GM21423 (cell line): ENCODE measurements around the gene ADAM19.
"Not testable (repeated sequence)": the region's sequence is repeated elsewhere in the genome, so short reads cannot be mapped to it uniquely, and the experiment has no call there.

Experiments
- ATAC-seq: cut with Tn5 transposase; IDR thresholded peaks from one replicate; pipeline ENCODE4 v1.9.1; 2021; ENCODE audit warnings: mild to moderate bottlenecking, moderate library complexity; ENCODE audit not compliant: unreplicated experiment

Gene ADAM19

DNA sequence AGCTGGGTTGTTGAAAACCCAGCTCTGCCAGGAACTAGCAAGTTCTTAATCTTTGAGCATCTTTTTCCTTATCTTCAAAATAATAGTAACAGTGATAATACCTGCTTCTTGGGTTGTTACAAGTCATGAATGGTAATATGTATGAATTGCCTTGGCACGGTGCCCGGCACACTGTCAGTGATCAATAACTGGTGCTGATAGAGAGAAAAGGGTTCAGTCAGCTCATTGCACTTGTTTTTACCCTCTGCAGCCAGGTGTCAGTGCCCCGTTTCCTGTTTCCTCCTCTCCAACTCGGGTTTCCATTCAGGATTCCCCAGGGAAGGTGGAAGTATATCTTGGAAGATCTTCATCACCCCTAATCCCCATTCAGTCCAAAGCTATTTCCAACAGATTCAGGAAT is 131.4 kb downstream of the ADAM19 start:
- ATAC-seq, result no peak

DNA sequence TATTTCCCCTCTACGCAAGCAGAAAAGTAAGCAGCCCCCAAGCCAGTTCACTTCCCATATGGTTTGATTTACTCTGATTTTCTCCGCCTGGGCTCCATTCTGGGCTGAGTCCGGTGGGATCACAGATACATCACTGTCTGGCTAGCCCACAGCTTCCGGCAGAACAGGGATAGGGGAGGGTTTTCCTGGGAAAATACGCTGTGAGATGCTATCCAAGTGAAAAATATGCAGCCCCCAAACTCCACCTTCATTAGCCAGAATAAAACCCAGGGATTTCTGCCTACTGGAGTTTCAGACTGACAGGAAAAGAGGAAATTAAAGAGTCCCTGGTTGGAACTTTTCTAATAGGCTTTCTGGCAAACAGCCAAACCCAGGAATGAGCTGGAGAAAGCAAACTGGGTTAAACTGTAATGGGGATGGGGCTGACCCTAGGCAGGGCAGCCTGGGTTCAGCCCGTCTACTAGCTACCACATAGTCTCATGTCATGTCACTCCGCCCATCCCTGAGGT is 132.5 kb downstream of the ADAM19 start:
- no peak for ATAC-seq

DNA sequence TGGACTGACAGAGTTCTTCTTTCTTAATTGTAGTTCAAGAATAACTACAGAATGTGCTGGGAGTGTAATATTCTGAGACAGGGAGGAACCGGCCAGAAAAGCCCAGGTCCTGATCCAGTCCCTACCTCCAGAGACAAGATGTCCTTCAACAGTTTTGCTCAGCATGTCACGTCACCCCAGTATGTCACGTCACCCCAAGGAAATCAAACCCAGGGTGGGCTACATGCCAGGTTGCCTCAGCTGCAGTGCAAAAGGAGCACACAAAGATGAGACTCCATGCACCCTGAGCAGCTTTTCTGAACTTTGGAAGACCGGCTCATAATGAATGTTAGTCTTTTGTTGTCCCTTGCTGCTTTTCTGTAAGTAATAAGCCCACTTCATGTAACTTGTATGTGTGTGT is 141.5 kb downstream of the ADAM19 start:
- no peak for ATAC-seq

DNA sequence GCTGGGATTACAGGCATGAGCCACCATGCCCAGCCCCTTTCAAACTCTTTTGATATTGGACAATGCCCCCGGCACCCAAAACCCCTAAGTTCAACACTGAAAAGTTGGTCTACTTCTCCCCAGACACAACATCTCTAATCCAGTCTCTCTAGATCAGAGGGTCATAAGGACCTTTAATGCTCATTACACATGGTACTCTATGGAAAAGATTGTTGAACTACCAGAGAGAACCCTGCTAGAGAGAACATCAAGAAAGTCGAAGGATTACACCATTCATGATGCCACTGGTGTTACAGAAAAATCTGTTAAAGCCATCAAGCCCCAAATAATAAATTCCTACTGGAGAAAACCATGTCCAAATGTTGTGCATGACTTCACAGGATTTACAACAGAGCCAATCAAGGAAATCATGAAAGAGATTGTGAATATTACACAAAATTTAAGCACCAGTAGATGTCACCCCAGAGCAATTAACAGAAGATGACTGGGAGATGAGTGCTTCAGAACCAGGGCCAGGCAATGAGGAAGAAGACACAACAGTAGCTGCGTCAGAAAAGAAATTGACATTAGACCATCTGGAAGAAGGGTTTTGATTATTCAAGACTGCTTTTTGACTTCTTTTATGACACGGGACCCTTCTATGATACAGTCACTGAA is 143.9 kb downstream of the ADAM19 start:
- ATAC-seq, result peak; percentile 75

- ATAC-seq, result not testable (repeated sequence)
Measured at GRCh38 chr5:157429920-157430319, 145.7 kb downstream of the ADAM19 start.
